HG02938 (cell line): Measurements from ENCODE around the gene FOXO1.
A peak's percentile ranks its signal among the peaks of the same experiment; 100 is the strongest.

ENCODE experiments used
- ATAC-seq: cut with Tn5 transposase; IDR thresholded peaks from one replicate; pipeline ENCODE4 v1.9.1; 2021; ENCODE audit warnings: mild to moderate bottlenecking, moderate library complexity; ENCODE audit not compliant: unreplicated experiment

FOXO1 gene

DNA sequence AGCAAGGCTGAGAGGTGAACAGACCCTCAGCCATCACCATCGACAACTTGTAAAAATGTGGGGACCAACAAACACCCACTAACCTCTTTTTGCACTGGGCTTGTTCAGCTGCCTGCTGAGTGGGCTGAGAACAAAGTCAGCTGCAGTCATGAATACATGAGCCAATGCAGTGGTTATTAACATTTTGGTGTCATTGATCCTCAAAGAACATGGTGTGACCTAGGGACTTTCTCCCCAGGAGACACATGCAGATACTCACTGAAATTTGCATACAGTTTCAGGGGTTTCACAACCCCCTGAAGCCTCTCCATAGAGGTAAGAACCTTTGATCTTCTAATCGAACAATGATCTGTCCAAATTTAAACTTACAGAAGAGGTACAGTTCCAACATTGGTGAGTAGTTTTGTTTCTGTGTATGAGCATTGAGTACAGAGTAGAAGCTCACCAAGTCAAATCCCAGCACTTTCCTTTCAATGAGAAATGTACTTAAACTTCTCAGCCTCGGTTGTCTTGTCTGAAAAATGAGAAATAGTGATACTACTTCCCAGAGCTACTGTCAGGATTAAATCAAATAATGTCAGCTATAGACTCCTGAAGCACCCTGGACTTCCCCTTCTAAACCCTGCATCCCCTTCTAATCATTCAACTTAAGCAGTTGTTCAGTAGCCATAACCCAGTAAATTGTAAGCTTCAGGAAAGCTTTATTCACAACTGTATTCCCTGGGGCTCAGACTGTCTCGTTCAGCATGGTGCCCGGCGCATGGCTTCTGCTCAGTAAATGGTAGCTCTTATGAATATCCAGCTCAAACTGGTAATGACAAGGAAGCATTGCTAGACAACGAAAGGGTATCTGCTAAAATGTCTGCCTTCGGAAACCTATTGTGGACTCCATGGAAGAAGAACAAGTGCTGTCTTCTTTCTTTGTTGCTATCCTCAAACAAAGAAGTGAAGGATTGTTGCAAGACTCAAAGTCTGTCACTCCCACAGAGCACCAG is 148.7 kb downstream of the FOXO1 start:
- ATAC-seq, result peak; percentile 84

DNA sequence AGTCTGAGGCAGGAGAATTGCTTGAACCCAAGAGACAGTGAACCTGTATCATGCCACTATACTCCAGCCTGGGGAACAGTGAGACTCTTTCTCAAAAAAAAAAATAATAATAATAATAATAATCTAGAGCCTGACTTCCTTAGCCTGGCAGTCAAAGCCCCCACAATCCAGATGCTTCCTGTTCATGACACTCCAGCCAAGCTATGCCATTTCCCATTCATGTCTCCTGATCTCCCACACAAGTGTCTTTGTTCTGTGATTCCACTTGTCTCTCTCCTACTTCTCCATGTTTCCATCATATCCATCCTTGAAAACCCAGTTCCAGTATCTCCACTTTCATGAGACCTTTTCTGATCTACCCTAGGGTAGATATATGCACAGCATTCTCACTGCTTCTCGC is 150.7 kb downstream of the FOXO1 start:
- no peak for ATAC-seq

DNA sequence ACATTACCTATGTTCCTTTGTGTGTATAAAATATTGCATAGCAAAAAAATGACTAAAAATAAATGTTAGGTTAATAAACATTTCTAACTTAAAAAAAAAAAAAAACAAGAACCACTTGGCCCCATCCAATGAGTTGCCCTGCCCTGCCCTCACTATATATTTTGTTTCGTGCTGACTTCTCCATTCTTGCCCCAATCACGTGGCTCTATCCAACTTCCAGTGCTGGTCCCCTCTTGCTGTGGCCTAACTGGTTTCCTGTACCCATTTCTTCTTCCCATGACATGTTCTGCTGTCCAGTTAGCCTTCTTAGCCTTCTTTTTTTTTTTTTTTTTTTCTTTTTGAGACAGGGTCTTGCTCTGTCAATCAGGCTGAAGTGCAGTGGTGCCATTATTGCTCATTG is 151.6 kb downstream of the FOXO1 start:
- ATAC-seq, result no peak

DNA sequence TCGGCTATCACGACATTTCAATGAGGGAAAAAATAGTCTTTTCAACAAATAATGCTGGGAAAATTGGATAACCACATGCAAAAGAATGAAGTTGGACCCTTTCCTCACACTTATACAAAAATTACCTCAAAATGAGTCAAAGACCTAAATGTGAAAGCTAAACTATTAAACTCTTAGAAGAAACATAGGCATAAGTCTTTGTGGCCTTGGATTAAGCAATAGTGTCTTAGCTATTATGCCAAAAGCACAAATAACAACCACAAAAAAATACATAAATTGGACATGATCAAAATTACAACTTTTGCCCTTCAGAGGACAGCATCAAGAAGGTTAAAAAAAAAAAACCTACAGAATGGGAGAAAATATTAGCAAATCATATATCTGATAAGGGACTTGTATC is 156.6 kb downstream of the FOXO1 start:
- no peak for ATAC-seq

DNA sequence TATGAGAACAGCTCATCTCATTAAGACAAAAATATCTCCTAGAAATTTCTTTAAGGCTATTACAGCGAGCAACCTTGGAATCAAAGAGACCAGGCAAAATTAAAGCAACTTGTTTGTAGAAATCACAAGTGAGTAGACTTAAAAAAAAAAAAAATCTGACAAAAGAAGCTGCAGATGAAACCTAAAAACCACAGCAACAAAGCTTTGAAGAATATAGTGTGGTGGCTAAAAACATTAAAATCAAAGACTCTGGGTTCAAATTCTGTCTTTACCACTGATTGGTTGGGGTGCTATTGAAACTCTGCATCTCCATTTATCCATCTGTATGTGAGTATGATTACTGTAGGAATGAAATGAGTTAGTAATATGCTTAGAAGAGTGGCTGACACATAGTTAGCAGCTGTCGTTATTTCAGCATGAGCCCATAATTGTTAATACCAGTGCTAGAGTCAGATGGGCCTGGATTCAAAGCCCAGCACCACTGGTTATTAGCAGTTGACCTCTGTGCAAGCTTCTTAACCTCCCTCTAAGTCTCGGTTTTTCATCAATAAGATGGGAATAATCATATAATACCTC is 157.6 kb downstream of the FOXO1 start:
- no peak for ATAC-seq

DNA sequence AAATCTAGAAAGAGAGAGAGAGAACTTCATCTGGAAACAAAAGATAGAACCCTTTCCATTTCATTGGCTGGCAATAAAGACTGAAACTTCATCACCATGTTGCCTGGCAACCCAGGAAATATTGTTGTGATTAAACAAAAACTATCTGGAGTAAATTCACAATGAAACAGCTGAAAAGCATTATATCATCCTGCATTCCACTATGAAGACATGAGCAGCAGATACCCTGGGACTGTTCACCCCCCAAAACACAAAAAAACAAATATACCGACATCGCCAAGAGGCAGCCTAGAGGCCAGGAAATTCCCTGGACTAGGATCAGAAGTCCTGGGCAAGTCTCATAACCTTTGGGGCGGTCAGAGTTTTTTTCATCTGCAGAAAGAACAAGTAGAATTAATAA is 158.3 kb downstream of the FOXO1 start:
- no peak for ATAC-seq

DNA sequence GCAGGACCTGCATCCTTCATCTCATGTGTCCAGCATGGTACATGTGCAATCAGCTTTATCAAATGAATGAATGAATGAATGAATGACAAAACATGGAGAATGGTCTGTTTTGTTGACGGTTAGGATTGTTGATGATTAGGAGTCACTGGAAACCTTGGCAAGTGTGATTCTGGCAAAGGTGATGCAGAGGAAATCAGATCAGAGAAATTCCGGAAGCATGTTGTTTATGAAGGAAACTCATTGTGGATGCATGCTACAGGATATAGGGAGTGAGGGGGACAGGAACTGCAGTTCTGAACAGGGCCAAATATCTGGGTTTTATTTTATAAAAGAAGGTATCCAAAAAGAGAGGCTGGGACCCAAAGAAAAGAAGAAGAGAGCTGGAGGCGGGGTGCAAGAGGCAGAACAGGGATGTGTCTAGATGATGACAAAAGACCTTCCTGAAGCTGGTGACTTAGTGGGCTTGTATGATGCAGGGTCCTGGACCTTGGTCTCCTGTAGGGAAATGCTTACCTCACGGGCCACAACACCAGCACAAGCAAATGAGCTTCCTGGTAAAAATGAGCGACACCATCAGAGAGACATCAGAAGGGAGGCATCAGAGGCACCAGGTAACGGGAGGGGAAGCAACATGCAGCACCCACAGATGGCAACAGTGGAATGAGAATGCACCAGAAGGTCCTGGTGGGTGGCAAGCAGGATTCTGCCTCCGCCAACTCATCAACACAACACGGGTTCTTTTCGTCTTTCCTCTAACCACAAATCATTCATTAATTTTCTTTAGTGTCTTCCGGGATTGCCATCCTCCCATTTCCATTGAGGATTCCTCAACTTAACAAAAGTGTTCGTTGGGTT is 159.6 kb downstream of the FOXO1 start:
- no peak for ATAC-seq
